NCI-H128 (cell line): ENCODE results near the gene CREBBP.

Experiments
- DNase-seq: peaks from one replicate; lab custom pipeline; 2025; ENCODE audit not compliant: unreplicated experiment; lab: John Stamatoyannopoulos, UW

CREBBP gene

DNA sequence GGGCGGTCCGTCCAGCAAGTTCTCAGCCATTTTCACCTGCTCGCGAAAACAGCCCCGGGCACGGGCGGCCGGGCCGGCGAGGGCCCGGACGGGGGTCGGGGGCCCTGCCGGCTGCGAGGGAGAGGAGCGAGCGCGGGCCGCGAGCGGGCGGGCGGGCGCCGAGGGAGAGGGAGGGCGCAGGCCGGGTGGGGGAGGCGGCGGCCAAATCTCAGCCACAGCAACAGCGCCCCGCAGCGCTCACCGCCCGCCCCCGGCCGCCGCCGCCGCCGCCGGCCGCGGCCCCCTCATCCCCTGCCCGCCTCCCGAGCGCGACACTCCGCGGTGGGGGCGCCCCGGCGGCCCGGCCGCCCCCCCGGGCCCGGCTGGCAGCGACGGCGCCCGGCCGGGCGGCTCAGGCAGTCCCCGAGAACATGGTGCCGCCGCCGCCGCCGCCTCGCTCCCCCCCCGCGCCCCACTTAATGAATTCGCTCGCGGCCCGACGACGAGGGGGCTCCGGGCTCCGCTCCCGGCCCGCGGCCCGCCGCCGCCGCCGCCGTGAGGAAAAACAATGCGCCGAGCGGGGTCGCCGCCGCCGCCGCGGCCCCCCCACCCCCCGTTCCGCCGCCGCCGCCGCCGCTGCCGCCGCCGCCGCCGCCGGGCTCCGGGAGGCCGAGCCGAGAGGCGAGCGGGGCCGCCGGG lies 487 bp downstream of the CREBBP start:
- DNase-seq: no peak

DNA sequence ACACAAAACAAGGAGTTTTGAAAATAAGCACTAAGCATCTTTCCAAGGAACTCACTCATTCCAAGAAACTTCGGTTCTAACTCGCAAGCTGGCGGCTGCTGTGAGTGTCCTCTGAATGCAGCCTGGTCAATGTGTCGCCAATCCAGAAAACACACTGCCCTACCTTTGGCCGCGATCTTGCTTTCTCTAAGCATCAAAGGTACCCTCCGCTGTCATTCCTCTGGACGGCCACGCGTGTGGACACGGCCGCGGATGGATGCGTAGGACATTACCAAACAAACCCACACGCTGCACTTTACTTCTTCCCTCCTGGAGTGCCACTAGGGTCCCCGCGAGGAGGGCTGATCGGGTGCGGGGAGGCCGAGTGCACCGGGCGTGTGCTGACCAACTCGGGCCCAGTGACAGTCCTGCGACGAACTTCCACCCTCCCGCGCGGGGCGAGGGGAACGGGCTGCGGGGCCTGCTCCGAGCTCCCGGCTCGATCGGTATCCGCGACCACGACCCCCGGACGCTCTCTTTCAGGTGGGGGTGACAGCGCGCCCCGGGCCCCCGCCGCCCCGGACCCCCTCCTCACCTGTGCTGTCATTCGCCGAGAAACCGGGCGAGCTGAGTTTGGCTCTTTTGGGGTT lies 1.1 kb downstream of the CREBBP start:
- DNase-seq: no peak

DNA sequence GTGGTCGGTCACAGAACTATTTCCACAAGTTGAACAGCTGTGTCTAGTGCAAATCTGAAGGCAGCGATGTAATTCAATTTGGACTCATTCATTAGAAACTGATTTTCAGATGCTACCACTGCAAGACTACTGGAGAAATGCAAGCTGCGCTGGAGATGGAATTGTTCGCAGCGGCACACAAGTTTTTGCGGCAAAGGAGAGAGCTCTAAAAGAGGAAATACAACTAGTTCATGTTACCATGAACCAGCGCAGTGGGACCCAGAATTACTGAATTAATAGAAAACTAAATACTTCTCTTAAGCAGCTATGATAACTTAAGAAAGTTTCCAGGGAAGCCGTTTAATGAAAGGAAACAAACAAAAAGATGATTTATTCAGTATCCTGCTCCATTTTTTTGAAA lies 1.9 kb downstream of the CREBBP start:
- no peak for DNase-seq

DNA sequence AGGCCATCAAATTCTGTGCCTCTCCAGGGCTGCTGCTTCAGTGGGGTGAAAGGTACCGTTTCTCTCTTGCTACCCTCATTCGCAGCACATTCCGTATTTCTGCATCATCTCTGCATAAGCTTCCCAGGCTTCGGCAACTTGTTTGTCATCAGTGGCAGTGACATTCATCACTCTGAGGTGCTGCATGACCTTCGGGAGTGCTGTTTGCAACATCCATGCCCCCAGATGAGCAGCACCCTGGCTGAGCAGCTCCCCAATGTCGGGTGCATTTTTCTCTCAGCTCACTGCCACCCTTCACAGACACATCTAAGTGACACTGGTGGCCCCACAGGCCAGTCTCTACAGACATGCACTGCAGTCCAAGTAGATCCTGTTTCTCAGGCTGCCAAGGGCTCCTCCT lies 3.8 kb downstream of the CREBBP start:
- DNase-seq: no peak

DNA sequence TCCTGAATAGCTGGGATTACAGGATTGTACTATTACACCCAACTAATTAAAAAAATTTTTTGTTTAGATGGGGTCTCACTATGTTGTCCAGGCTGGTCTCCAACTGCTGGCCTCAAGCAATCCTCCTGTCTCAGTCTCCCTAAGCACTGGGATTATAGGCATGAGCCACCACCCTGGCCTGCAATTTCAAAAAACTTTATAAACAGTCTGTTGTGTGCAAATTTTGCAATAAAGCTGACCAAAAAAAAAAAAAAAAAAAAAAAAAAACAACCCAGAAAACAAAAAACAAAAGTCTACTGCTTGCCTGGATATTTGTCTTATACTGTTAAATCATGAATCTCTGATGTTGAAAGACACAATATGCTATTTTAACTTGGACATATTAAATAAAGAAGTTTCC lies 4.4 kb downstream of the CREBBP start:
- no peak for DNase-seq

DNA sequence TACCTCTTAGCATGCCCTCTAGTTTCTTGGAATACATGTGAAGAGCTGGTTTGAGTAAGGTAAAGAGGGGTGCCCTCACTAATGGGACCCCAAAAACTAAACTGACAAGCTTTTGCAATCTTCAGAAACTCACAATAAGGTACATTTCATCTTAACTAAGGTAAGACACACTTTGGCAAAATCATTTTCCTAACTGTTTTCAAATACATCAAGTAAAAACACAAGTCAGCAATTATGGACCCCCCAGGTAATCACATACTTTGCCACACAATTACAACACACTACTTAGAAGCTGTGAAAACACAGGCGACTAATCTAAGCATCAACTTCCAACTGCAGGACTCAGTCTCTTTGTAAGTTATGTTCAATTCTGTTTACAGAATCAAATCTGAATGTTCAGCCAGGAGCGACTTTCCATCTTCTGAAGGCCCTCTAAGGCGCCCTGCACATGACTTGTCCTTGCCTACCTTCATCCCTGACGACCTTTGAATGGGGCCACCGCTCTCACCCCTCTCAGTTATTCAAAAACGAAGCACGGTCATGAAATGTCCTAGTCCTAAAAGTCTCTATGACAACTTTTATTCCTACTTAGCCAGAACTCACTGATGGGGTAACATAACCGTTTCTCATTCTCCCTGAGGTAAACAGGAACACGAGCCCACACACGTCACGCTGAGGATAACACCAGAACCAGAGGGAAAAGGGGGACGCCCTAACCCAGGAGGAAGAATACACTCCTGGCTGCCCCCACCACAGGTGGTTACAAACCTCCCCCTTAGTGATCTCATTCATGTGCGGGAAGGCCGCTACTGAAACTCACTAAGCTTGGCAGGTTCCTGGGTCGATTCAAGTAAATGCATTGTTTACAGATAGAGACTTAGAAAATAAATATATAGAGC lies 5.5 kb downstream of the CREBBP start:
- no peak for DNase-seq

DNA sequence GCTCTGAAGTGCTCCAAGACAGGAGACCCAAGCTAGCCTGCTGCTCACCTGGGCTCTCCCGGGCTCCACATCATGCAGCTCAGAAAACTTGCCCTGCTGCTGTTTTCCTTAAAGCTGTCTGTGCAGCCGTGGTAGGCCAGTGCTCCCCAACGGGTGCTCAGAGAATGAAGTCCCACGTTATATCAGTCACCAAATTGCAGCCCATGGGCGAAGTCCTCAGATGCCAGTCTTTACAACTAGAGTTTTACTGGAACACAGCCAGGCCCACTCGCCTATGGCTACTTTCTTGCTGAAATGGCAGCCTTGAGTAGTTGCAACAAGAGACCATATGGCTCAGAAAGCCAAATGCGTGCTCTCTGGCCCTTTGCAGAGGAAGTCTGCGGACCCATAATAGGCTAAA lies 6.3 kb downstream of the CREBBP start:
- no peak for DNase-seq

DNA sequence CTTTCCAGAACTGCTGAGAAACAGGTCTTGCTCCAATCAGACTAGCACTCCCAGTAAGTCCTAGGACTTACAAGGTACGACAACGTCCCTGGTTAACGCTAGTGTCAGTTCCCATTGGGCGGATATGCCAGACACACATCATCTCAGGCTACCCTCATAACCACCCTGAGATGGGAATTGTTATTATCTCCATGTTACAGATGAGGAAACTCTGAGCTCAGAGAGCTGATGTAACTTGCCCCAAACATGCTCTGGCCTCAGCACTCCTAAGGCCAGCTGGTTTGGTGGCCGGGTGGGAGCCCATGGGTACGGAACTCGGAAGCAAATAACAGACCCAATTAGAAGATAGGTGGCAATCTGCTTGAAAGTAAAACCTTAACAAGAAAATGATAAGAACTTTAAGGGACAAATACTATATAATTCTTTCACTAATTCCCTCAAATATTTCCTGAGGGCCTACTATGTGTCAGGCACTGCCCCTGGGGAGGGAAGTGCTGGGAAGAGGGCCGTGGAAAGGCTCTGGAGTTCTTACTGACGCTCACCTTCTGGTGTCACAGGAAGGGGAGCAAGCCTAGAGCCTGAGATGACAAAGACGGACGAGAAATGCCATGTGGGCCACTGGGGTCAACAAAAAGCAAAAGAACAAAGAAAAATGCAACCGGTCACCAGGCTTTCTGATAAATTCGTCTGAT lies 6.9 kb downstream of the CREBBP start:
- DNase-seq: no peak

DNA sequence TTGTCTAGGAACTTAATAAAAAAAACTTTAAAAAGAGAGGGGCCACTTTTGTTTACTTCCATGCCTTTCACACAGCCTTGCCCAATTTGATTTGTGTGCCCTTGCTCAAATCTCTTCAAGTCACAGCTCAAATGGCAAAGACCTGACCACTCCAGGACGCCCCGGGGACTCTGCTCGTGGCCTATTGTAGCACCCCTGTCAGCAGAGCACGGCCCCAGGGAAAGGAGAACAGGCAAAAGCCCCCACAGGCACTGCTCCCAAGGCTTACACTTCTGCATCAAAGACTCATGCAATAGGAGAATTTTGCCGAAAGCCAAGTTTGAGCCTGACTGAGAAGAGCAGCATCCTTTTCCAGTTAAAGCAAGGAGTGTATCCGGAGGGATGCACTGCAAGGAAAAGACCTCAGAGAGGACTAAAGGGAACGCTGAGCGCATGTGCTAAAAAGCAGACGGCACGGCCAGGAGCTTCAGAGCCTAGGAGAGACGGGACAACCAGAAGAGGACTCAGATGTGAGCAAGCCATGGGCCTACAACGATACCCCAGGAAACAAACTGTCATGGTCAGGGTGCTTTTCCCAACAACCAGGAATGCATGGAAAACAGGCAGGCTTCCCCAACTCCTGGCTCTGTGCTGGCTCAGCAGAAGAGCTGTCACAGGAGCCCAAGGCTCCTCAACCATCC lies 8.2 kb downstream of the CREBBP start:
- DNase-seq: no peak

DNA sequence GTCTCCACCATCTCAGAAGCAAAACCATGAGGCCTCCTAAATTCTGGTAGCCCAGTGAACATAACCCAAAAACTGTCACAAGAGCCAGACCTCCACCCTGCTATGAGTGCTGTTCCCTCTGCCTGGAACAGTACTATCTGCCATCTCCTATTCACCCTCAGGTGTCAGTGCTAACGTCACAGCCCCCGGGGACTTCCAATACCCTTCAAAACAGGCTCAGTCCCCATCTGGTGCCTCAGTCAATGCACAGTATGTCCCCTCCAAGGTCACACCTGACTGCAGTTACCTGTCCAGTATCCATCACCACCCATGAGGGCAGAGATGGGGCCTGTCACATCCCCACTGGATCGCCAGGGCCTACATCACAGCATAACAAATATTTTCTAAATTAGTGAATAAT lies 11.5 kb downstream of the CREBBP start:
- no peak for DNase-seq

DNA sequence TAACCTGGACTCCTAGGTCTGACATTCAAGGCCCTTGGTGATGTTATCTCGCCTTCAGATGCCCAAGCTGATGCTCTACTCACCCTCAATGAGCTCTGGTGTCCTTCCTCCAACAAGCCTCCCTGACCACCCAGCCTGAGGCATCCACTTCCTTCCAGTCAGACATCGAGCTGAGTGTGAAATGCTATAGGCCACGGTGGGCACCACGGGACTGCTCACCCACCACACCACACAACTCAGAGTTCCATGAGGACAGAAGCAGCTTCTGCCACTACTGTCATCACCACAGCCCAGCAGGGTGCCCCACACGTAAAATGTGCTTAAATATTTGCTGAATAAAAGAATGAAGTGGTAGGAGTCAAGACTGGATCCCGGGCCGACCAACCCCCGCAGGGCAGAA lies 12.0 kb downstream of the CREBBP start:
- no peak for DNase-seq

DNA sequence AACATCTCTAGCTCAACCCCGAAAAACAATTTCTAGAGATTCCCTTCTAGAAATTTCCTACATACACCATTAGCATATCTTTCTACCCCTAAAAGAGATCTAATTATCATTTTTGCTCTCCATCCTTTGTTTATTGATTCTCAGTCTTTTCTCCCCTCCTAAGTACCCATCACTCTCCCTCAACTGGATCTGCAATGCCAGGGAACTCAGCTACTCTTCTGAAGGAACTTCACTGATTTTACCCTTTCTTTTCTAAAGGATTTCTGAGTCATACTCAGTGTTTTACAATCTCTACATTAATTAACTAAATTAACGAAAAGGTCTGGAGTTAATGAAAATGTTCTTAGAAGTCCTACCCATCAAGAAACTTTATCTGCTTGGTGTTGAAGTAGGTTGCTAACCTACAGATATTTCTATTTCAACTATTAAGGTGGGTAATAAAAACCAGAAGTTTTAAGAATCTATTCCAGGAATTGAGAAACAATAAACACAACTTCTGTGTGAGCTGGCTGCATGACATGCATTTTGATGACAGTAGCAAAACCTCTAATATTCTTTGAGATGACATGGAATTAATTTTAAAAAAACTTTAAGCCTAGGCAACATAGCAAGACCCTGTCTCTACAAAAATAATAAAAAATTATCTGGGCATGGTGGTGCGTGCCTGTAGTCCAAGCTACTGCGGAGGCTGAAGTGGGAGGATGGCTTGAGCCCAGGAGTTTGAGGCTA lies 13.6 kb downstream of the CREBBP start:
- DNase-seq: no peak

DNA sequence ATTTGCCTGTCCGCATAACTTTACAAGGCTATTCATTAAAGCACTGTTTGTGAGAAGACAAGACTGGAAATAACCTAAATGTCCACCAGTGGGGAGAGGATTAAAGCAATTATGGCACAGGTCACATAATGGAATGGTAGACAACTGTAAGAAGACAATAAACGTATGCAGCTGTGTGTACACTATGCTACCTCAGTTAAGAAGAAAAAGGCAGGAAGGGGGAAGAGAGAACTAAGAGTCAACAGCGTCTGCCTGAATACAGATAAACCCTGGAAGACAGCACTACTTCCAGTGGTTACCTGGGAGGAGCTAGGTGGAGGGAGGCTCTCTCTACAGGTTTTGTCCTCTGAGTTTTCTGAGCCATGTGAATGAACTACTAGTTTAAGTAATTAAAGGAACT lies 15.3 kb downstream of the CREBBP start:
- no peak for DNase-seq

DNA sequence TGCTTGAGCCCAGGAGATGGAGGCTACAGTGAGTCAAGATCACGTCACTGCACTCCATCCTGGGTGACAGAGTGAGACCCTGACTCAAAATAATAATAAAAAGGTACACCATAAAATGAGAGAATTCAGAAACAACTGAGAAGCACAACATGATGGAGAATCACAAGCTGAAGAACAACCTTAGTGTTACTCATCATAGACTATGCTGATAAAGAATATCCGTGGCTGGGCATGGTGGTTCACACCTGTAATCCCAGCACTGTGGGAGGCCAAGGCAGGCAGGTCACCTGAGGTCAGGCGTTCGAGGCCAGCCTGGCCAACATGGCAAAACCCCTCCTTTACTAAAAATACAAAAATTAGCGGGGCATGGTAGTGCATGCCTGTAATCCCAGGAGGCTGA lies 16.0 kb downstream of the CREBBP start:
- DNase-seq: no peak

DNA sequence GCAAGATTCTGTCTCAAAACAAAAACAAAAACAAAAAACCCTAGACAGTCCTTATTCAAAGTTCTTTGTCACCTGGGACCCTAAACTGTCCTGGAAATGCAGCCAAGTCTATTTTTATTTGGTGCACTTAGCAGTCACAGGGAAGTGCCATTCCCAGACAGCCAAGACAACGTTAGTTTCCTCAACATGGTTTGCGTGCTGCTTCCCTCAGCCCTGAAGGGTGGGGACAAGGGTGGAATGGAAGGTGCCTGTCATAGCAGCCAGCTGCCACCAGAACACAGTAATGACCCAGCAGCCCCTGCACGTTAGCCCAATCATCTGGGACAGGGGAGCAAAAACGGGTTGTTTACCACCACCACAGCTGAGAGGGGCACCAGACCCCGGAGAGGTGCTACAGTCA lies 16.9 kb downstream of the CREBBP start:
- no peak for DNase-seq

DNA sequence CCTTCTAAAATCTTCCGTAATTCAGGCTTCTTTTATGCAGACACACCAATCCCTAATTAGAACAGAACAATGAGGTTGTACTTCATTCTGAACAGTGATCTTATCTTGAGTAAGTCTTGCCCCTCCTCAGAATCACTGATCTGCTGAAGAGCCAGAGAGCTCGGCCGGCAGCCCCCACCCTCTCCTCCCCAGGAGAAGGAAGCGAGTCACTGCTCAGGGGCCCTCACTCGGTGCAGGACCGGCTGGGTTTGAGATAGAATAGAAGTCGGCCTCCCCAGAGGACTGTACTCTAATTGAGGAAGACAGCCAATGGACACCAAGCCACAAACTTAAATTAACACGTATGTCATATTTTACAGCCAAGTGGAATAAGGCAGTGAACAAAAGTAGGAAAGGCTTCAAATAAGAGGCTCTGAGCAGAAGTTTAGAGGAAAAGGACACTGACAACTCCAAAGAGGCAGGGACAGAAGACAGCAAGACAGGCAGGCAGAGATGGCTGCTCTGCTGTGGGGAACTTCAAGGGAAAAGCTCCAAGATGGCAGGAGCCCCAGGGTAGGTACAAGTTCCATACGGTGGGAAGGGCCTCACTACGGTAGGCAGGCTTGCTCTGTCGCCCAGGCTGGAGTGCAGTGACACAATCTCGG lies 18.6 kb downstream of the CREBBP start:
- DNase-seq: no peak

DNA sequence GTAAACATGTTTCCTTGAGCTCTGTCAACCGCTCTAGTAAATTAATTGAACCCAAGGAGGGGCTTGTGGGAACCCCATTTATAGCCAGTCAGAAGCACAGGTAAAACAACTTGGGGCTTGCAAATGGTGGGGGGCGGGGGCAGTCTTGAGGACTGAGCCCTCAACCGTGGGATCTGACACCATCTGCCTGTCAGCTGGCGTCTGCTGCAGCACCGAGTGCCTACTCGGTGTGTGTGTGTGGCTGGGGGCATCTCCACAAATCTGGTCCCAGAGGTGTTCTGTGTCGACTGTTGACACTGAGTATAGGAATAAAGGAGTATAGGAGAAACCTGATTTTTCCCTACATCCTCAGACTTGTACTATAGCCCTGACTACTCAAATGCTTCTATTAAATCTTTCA lies 20.6 kb downstream of the CREBBP start:
- DNase-seq: no peak

DNA sequence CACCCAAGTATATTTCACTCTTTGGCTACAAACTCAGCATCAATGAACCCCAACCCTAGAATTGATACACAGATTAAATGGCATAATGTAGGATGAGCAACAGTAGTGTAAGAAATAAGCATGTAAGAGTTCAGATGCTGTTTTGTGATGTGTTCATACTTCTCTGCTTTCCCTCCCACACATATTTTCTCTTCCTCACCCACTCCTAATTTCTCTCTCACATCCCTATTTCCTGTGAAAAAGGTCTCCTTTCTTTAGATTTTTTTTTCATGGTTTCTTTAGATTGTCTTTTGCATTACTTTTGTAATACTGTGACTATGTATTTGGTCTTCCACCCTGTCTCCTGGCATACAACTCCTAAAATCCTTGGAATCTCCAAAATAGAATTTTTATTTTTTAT lies 21.7 kb downstream of the CREBBP start:
- no peak for DNase-seq

DNA sequence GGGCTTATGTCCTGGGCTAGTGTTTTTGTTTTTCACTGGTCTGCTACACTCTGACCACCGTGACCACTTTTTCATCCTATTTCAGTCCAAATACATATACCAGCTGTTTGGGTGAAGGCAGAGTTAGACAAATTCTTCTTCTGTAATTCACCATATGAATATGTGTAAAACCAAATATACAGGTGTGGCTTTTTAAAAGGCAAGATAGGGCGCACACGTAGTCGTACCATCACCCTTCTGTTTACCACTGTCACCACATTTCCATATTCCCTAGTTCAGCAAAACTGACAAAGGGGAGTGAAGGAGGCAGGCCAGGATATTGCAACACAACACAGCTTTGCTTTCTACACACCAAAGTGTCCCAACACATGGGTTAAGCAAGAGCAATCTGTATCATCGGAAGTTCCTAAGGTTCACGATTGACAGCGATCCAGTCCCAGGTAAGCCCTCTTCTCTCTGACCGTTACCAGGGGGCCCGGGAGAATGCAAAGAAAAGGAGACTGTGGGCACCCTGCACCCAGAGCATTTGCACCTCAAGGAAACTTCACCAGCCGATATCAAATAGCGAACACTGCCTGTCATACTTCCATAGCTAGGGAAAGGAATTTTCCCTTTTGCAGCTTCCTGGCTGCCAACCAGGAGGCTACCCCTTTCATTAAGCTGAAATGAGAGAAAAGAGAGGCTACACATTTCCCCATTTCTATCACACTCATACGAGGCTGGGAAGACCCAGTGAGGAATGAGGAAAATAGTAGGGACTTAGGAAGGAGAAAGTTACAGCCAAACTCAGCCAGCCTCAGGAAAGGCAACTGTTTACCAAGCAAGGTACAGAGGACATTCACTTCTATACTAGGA lies 23.1 kb downstream of the CREBBP start:
- no peak for DNase-seq
